GM21723 (cell line): ENCODE measurements around the gene GRK1.
"Not testable (repeated sequence)": the region's sequence is repeated elsewhere in the genome, so short reads cannot be mapped to it uniquely, and the experiment has no call there.

Experiments used
- ATAC-seq: cut with Tn5 transposase; IDR thresholded peaks from one replicate; pipeline ENCODE4 v1.9.1; 2021; ENCODE audit warnings: mild to moderate bottlenecking, moderate library complexity; ENCODE audit not compliant: unreplicated experiment

GRK1 gene

GRCh38 chr13:113742445-113743120, 75.6 kb downstream of the GRK1 start:
- ATAC-seq, result no peak

GRCh38 chr13:113743366-113744195, 76.6 kb downstream of the GRK1 start:
- ATAC-seq, result no peak

GRCh38 chr13:113744197-113745000, 77.4 kb downstream of the GRK1 start:
- no peak for ATAC-seq

GRCh38 chr13:113745059-113745458, 78.0 kb downstream of the GRK1 start:
- no peak for ATAC-seq

GRCh38 chr13:113745500-113746142, 78.6 kb downstream of the GRK1 start:
- not testable (repeated sequence) for ATAC-seq

- ATAC-seq, result no peak
Observed at GRCh38 chr13:113746143-113746525, 79.1 kb downstream of the GRK1 start.

- no peak for ATAC-seq
Observed at GRCh38 chr13:113746671-113747070, 79.7 kb downstream of the GRK1 start.

GRCh38 chr13:113747291-113747833, 80.3 kb downstream of the GRK1 start:
- no peak for ATAC-seq

GRCh38 chr13:113748101-113748861, 81.3 kb downstream of the GRK1 start:
- no peak for ATAC-seq

- no peak for ATAC-seq
Observed at GRCh38 chr13:113748862-113749451, 81.9 kb downstream of the GRK1 start.

- no peak for ATAC-seq
Observed at GRCh38 chr13:113749507-113749906, 82.5 kb downstream of the GRK1 start.

GRCh38 chr13:113749967-113750366, 82.9 kb downstream of the GRK1 start:
- ATAC-seq, result no peak

- no peak for ATAC-seq
Observed at GRCh38 chr13:113750554-113751399, 83.8 kb downstream of the GRK1 start.

- no peak for ATAC-seq
Observed at GRCh38 chr13:113751491-113751890, 84.5 kb downstream of the GRK1 start.

GRCh38 chr13:113752211-113752986, 85.4 kb downstream of the GRK1 start:
- ATAC-seq, result not testable (repeated sequence)

GRCh38 chr13:113753171-113753570, 86.2 kb downstream of the GRK1 start:
- ATAC-seq, result no peak

- no peak for ATAC-seq
Observed at GRCh38 chr13:113754242-113754641, 87.2 kb downstream of the GRK1 start.

- no peak for ATAC-seq
Observed at GRCh38 chr13:113754691-113755090, 87.7 kb downstream of the GRK1 start.
